ENCODE results near the gene FOXI3. TPM values are rescaled to one million over a fixed set of nuclear protein-coding genes. Genes with fewer than 3 reads are reported as not detected.

The FOXI3 gene
- total and polyA plus RNA-seq, 2 donors (not counting 3 experiments of a cell fraction or from before 2014, with no cell fraction given) = not detected

DNA sequence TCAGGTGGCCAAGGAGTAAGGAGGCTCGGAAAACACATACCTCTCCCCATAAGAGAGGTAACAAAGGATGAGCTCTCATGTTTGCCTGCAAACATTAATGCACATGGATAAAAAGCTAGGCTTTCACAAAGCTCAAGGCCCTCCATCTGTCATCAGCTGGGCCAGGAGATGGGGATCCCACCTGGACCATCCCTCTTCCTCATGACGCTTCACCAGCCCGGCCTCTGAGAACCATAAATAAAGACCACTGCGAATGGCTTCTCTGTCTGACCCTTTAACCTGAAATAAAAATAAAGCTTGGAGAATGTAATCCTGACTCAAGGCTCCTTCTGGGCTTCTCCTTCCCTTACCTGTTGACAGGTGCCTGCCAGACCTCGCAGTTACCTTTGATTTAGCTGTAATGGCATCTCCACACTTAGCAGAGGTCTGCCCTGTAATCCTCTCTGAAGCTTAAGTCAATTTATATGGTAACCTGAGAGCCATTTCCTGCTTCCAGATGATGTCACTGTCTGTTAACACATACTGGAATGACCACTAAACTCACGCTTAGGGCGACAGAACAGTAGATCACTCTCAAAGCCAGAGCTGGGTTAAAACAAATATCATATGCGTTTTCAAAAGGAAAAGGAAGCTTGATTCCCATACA, 29.3 kb upstream of the FOXI3 start:
- H2AFZ ChIP-seq (ENCODE audit: low read depth, low read length) = no peak overlapping the region
- no peaks in the 10 kb centered on the region for H3K79me2 ChIP-seq (ENCODE audit: control insufficient read depth, insufficient read depth, low read length)
- no peaks in the 10 kb centered on the region for H3K4me1 ChIP-seq (ENCODE audit: control insufficient read depth, extremely low read depth, insufficient read depth, low read length)
- H3K27ac ChIP-seq (ENCODE audit: insufficient read depth, low read depth, low read length) = no peak overlapping the region
- no TSS peak for BruUV-seq (replicated peaks)
- H3K9me1 ChIP-seq (replicated peaks; ENCODE audit: control insufficient read depth, extremely low read depth, insufficient read depth, low read length) = no peaks in the 10 kb centered on the region
- intact Hi-C loops (cut with micrococcal nuclease) (no loop called here), dilution Hi-C loops (cut with MboI; ENCODE audit: extremely low pct_ligation_motif_present, low sequenced_read_pairs) (no loop called here)
- H3K36me3 ChIP-seq (ENCODE audit: control insufficient read depth in 2 of 2, extremely low read depth in 1 of 2, insufficient read depth in 2 of 2, low read length in 2 of 2) = no peaks in the 10 kb centered on the region
- DNase-seq (ENCODE audit: low read depth, low spot score) (no peak), FAIRE-seq (no peak)
- H3K9me3 ChIP-seq (replicated peaks; ENCODE audit: control insufficient read depth, insufficient read depth, low read length) = no peaks in the 10 kb centered on the region
- ChIA-PET POLR2A (no interaction called here), CTCF (interaction anchor here (0.7 kb wide), 1 partner anchor 18 kb away, joined by 3 read pairs; no protein-coding TSS in a partner anchor)
- no peak overlapping the region for H3K4me3 ChIP-seq (replicated peaks in 1 of 3; ENCODE audit: insufficient read depth in 1 of 3, low read depth in 1 of 3, low read length in 3 of 3)
- no peak overlapping the region for H3K4me2 ChIP-seq (ENCODE audit: insufficient read depth, low read length)
- H3K9ac ChIP-seq (replicated peaks; ENCODE audit: extremely low read depth, insufficient read depth, low read length) = no peak overlapping the region
- H4K20me1 ChIP-seq (replicated peaks; ENCODE audit: control insufficient read depth, extremely low read depth, insufficient read depth, low read length) = no peaks in the 10 kb centered on the region
- TF ChIP-seq POLR2AphosphoS5 (IDR thresholded peaks at IDR 0.05; ENCODE audit: insufficient read depth, low read depth, low read length) (no peak), FOS (IDR thresholded peaks at IDR 0.05; ENCODE audit: borderline replicate concordance, insufficient read depth, low read length) (no peak), GATA2 (IDR thresholded peaks at IDR 0.05; ENCODE audit: insufficient read depth, insufficient read length, low read depth, low read length) (no peak), JUN (IDR thresholded peaks at IDR 0.05; ENCODE audit: borderline replicate concordance, insufficient read depth, insufficient read length, low read depth) (no peak)
- TF ChIP-seq, protein P1, sequence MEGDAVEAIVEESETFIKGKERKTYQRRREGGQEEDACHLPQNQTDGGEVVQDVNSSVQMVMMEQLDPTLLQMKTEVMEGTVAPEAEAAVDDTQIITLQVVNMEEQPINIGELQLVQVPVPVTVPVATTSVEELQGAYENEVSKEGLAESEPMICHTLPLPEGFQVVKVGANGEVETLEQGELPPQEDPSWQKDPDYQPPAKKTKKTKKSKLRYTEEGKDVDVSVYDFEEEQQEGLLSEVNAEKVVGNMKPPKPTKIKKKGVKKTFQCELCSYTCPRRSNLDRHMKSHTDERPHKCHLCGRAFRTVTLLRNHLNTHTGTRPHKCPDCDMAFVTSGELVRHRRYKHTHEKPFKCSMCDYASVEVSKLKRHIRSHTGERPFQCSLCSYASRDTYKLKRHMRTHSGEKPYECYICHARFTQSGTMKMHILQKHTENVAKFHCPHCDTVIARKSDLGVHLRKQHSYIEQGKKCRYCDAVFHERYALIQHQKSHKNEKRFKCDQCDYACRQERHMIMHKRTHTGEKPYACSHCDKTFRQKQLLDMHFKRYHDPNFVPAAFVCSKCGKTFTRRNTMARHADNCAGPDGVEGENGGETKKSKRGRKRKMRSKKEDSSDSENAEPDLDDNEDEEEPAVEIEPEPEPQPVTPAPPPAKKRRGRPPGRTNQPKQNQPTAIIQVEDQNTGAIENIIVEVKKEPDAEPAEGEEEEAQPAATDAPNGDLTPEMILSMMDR (IDR thresholded peaks at IDR 0.05; ENCODE audit: extremely low read depth in 1 of 2, insufficient read depth in 1 of 2, low read depth in 1 of 2, low read length in 2 of 2) = no peak
- TF ChIP-seq, protein P2, sequence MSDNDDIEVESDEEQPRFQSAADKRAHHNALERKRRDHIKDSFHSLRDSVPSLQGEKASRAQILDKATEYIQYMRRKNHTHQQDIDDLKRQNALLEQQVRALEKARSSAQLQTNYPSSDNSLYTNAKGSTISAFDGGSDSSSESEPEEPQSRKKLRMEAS (IDR thresholded peaks at IDR 0.05; ENCODE audit: insufficient read depth, insufficient read length) = no peak
- H3K27me3 ChIP-seq (ENCODE audit: control insufficient read depth in 2 of 2, insufficient read depth in 2 of 2, low read length in 2 of 2) = no peaks in the 10 kb centered on the region

Measured in endothelial cell of umbilical vein (primary cell).